Adipocyte (in vitro differentiated cells): ENCODE measurements around the gene GUCY1B1.

Source experiments
- DNase-seq: peaks from one replicate; pipeline ENCODE4 v3.0.0-alpha.2; 2015; ENCODE audit warnings: low read depth
- H3K27me3 ChIP-seq: replicated peaks from 2 replicates; pipeline ENCODE4 v1.7.0; 2013; ENCODE audit warnings: mild to moderate bottlenecking, low read length, moderate library complexity; ENCODE audit not compliant: control insufficient read depth, insufficient read depth
- H3K36me3 ChIP-seq: 2 replicates; pipeline ENCODE4 v1.7.0; 2013; ENCODE audit warnings: low read length, mild to moderate bottlenecking, moderate library complexity; ENCODE audit not compliant: control insufficient read depth, insufficient read depth, severe bottlenecking
- H3K4me1 ChIP-seq: 2 replicates; pipeline ENCODE4 v1.7.0; 2013; ENCODE audit warnings: mild to moderate bottlenecking, low read length, moderate library complexity; ENCODE audit not compliant: control insufficient read depth, insufficient read depth
- H3K4me3 ChIP-seq: 2 replicates; pipeline ENCODE4 v1.7.0; 2013; ENCODE audit warnings: mild to moderate bottlenecking, low read length, moderate library complexity
- H3K9ac ChIP-seq: 2 replicates; pipeline ENCODE4 v1.7.0; 2013; ENCODE audit warnings: mild to moderate bottlenecking, low read length, moderate library complexity
- H3K9me3 ChIP-seq: 2 replicates; pipeline ENCODE4 v1.7.0; 2013; ENCODE audit warnings: mild to moderate bottlenecking, low read length, moderate library complexity; ENCODE audit not compliant: control insufficient read depth

GUCY1B1 gene

DNA sequence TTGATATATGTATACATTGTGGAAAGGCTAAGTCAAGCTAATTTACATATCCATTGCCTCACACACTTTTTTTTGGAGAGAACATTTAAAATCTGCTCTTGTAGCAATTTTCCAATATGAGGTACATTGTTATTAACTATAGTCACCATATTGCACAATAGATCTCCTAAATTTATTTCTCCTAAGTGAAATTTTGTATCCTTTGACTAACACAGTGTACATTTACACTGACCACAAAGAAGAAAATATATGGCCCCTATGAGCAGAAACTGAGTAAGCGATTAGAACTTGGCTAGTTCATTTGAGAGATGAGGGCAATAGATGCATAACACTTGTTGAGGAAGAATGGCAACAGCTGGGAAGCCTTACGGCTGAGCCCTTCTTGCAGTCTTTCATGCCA lies 20.3 kb upstream of the GUCY1B1 start:
- Histone ChIP-seq H3K9ac (no peak overlapping the region), H3K36me3 (no peaks in the 10 kb centered on the region), H3K4me1 (peaks cover 16% of the 10 kb centered on the region), H3K9me3 (no peaks in the 10 kb centered on the region), H3K4me3 (no peak overlapping the region), H3K27me3 (no peaks in the 10 kb centered on the region)
- DNase-seq, result peak; percentile 67

DNA sequence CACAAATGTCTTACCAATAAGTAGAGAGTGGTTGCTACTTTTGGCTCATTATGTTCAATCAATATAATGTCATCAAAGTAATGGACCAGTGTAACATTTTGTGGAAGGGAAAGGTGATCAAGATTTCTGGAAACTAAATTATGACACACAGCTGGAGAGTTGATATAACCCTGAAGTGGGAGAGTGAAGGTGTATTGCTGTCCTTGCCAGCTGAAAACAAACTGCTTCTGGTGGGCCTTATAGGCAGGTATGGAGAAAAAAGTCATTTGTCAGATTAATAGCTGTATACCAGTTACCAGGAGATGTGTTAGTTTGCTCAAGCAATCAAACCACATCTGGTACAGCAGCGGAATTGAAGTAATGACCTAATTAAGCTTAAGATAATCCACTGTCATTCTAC lies 17.3 kb upstream of the GUCY1B1 start:
- no peak overlapping the region for H3K4me3 ChIP-seq
- DNase-seq, result no peak
- H3K27me3 ChIP-seq, result no peaks in the 10 kb centered on the region
- H3K36me3 ChIP-seq, result no peaks in the 10 kb centered on the region
- H3K4me1 ChIP-seq, result peaks cover 23% of the 10 kb centered on the region
- no peak overlapping the region for H3K9ac ChIP-seq
- H3K9me3 ChIP-seq, result no peaks in the 10 kb centered on the region

DNA sequence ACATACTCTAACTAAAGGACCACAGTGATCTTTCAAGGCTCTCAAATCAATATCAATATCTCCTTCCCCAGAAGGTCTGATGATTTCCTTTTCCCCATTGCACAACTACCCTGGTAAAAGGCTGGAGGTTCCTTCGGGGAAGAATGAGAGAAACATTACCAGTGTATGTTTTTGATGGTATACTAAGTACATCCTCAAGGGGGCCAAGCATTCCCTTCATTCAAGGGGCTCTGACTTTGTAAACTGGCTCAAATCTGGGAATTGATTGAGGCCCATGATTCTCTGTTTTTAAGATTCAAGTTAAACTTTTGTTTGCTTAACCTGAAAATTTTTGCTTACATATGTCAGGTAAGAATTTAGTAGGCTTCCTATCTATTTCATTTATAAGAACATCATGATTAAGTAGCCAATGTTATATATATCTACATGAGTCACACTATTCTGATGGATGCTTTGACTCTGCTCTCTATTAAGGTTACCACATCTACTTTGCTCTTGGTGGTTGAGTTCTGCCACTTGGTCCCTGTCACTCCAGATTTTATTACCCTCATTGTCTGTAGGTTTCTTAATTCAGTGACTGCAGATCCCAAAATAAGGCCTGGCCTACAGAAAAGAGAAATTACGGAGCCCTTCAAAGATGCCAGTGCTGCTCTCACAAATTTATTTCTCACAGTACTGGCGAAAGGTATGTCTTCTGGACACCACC lies 16.4 kb upstream of the GUCY1B1 start:
- Histone ChIP-seq H3K9ac (no peak overlapping the region), H3K27me3 (no peaks in the 10 kb centered on the region), H3K4me1 (peaks cover 23% of the 10 kb centered on the region), H3K9me3 (no peaks in the 10 kb centered on the region), H3K4me3 (no peak overlapping the region), H3K36me3 (no peaks in the 10 kb centered on the region)
- DNase-seq, result no peak

DNA sequence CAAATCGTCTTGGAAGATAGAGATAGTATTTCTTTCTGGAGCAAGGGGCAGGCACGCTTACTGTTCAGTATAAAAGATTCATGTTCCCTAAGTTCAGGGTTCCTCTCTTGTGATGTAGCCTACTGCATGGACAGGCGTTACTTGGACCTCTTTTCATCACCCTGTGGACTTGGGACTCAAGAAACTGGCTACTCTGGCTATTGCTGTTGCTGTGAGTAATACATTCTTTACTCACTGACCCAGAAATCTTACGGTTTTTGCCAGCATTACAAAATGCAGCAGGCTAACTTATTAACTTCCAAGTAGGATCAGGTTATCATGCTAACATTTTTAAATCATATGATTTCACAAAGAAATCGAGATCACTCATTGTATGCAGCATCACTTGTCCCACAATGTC lies 12.8 kb upstream of the GUCY1B1 start:
- Histone ChIP-seq H3K9ac (no peak overlapping the region), H3K9me3 (no peaks in the 10 kb centered on the region), H3K4me1 (peaks cover 10% of the 10 kb centered on the region), H3K4me3 (no peak overlapping the region), H3K27me3 (no peaks in the 10 kb centered on the region), H3K36me3 (no peaks in the 10 kb centered on the region)
- peak; percentile 66 for DNase-seq

DNA sequence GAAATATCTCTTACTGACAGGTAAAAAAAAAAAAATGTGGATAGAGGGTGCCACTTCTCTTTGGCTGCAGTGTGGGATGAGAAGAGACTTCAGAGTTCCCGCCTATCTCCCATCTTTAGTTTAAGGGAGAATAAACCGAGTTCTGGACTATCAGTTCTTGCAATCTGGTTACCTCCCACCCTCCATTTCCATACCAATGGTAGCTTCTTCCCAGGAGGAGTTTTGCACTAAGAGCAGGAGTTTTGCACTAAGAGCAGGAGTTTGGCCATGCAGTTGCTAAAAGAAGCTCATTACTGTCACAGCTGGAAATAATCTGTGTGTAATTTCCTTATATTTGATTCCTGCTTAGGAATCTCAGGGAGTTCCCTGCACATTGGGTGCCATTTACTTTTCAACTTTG lies 10.8 kb upstream of the GUCY1B1 start:
- no peak overlapping the region for H3K4me3 ChIP-seq
- H3K9ac ChIP-seq, result no peak overlapping the region
- no peak for DNase-seq
- H3K36me3 ChIP-seq, result no peaks in the 10 kb centered on the region
- no peaks in the 10 kb centered on the region for H3K9me3 ChIP-seq
- no peaks in the 10 kb centered on the region for H3K27me3 ChIP-seq
- peaks cover 10% of the 10 kb centered on the region for H3K4me1 ChIP-seq

DNA sequence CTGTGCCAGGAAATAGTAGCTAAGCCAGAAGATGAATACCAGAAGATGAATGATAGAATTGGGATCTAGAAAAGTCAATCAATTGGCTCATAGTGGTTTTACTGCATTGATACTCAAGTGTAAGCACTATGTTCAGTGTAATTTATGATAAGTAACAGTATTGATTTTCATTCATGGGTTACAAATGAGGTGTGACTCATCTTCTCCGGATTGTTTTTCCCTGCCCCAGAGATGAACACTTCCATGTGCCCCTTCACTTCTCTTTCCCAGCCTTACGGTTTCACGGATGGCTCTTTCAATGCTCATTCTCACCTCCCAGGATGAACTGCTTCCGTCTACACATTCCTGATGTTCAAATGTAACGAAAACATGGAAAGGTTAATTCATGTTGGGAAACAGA lies 9.8 kb upstream of the GUCY1B1 start:
- Histone ChIP-seq H3K9ac (no peak overlapping the region), H3K4me3 (no peak overlapping the region), H3K27me3 (no peaks in the 10 kb centered on the region), H3K36me3 (no peaks in the 10 kb centered on the region), H3K4me1 (peaks cover 10% of the 10 kb centered on the region), H3K9me3 (no peaks in the 10 kb centered on the region)
- DNase-seq, result no peak

DNA sequence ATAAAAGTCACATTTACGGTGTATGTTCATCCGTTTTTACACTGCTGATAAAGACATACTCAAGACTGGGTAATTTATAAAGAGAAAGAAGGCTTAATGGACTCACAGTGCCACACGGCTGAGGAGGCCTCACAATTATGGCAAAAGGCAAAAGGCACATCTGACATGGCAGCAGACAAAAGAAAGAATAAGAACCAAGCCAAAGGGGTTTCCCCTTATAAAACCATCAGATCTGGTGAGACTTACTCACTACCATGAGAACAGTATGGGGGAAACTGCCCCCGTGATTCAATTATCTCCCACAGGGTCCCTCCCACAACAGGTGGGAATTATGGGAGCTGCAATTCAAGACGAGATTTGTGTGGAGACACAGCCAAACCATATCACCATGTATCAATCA lies 7.3 kb upstream of the GUCY1B1 start:
- Histone ChIP-seq H3K4me3 (no peak overlapping the region), H3K4me1 (no peaks in the 10 kb centered on the region), H3K27me3 (no peaks in the 10 kb centered on the region), H3K36me3 (no peaks in the 10 kb centered on the region), H3K9ac (no peak overlapping the region), H3K9me3 (no peaks in the 10 kb centered on the region)
- no peak for DNase-seq

DNA sequence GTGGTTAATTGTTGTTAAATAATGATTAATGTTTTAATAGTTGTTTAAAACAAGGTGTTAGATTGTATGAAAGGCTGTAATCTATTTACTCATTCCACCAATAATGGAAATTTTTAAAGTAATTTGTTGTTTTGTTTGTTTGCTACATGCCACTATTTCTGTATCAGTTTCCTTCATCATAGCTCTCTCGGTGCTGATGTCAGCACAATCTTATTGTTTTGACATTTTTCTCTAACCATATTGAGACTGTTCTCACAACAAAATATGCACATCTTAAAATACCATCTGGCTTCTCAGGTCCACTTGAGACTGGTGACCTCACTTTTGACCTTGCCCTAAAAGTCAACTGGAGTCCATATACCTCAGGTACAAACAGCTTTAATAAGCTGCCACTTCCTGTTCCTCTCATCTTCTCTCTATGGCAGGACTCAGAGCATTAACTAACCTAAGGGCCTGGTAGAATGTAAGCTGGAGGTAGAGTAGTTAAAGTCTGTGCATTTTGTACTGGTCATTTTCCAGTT lies 1.0 kb upstream of the GUCY1B1 start:
- H3K27me3 ChIP-seq, result no peaks in the 10 kb centered on the region
- H3K4me1 ChIP-seq, result no peaks in the 10 kb centered on the region
- H3K4me3 ChIP-seq, result no peak overlapping the region
- H3K9me3 ChIP-seq, result no peaks in the 10 kb centered on the region
- H3K36me3 ChIP-seq, result no peaks in the 10 kb centered on the region
- no peak for DNase-seq
- H3K9ac ChIP-seq, result no peak overlapping the region

DNA sequence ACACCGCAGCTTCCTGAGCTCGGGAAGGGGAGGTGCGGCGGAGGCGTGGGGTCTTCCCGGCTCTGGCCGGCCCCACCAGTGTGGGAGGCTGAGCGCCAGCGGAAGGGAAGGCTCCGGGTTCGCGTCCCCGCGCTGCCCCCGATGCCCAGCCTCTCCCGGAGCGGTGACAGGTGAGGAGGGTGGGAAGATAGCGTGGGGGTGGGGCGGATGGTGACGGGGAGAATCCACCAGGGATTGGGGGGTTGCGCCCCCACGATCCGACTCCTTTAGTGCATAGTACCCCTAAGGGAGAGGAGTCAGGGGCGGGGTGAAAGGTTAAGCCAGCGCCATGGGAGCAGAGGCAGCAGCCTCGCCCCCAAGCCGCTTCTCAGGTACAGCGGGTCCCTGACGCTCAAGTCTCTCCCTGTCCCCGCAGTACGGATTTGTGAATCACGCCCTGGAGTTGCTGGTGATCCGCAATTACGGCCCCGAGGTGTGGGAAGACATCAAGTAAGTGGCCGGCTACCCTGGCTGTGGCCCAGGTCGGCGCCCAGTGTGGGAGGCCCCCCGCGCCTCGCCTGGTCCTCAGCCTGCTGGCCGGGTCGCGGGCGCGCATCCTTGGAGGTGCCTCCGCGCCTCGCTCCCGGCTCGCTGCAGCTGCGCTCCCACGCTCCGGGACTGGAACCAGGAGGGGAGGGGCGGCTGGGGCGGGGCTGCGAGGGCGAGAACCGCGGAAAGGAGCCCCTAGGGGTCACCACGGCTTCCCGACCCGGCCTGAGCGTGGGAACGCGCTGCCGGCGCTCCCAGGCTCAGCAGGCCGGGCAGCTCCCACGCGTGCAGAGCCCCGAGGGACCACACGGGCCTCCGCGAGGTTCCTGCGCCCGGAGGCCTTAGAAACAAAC lies 791 bp downstream of the GUCY1B1 start:
- Histone ChIP-seq H3K9me3 (no peaks in the 10 kb centered on the region), H3K9ac (peak overlapping the region; percentile 66), H3K36me3 (no peaks in the 10 kb centered on the region), H3K4me1 (no peaks in the 10 kb centered on the region), H3K4me3 (peak overlapping the region; percentile 80), H3K27me3 (no peaks in the 10 kb centered on the region)
- peak; percentile 73 for DNase-seq

DNA sequence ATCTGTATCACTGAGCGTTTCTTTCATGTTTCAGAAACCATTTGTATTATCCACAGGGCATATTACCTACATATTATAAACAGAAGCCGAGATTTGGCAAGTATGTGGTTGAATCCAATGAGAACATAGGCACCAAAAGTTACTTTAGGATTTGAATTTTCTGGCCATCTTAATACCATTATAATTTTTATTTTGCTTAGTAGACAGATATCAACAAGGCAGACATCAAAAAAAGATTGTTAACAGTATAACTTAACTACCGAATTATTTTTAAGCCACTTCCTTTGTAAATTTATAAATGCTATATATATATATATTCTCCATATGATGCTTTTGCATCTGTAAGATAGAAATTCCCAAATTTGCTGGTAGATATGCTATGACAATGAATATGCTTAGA lies 2.2 kb downstream of the GUCY1B1 start:
- Histone ChIP-seq H3K9me3 (no peaks in the 10 kb centered on the region), H3K4me3 (no peak overlapping the region)

DNA sequence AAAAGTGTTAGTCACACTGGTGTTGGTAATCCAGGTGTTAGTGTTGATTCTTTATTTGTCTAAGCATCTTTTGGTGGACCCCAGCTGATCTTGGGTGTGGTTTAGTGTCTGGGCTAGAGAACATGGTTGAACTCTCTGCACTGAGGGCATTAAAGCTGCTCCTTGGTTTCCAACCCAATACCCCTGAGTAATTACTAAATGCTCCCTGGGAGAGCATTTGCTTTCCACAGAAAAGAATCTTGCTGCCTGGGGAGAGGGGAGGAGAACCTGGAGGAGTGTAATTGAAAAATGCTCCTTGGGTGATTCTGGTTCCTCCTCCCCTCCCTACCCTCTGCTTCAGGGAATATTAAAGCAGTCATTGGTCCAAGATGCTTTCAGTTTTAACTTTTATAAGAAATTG lies 3.1 kb downstream of the GUCY1B1 start:
- Histone ChIP-seq H3K27me3 (no peaks in the 10 kb centered on the region), H3K9ac (no peak overlapping the region)
- DNase-seq, result peak; percentile 61

More for the DNA sequence above, 2.2 kb downstream of the GUCY1B1 start:
- H3K4me1 ChIP-seq, result no peaks in the 10 kb centered on the region
- H3K27me3 ChIP-seq, result no peaks in the 10 kb centered on the region
- DNase-seq, result no peak
- no peak overlapping the region for H3K9ac ChIP-seq
- no peaks in the 10 kb centered on the region for H3K36me3 ChIP-seq

More for the DNA sequence above, 3.1 kb downstream of the GUCY1B1 start:
- H3K4me3 ChIP-seq, result no peak overlapping the region
- no peaks in the 10 kb centered on the region for H3K36me3 ChIP-seq
- no peaks in the 10 kb centered on the region for H3K9me3 ChIP-seq
- no peaks in the 10 kb centered on the region for H3K4me1 ChIP-seq
